ENCODE data around the gene HES7.
"Not testable (repeated sequence)": the region's sequence is repeated elsewhere in the genome, so short reads cannot be mapped to it uniquely, and the experiment has no call there.

HES7 gene

GRCh38 chr17:8123695-8124349 lies at the start of gene HES7:
HES7 (minus strand) TSS chr17:8124106; CDS start chr17:8124084, 22 bp downstream.
- DNase-seq = no peak

GRCh38 chr17:8173056-8173870 lies 49.4 kb upstream of the HES7 start:
- peak; percentile 57 for DNase-seq

- DNase-seq = not testable (repeated sequence)
Measured at GRCh38 chr17:8170186-8170585, 46.3 kb upstream of the HES7 start.

- no peak for DNase-seq
Measured at GRCh38 chr17:8167526-8167925, 43.6 kb upstream of the HES7 start.

GRCh38 chr17:8166731-8167130 lies 42.8 kb upstream of the HES7 start:
- DNase-seq = no peak

GRCh38 chr17:8164815-8165131 lies 40.9 kb upstream of the HES7 start:
- DNase-seq = no peak

- no peak for DNase-seq
Measured at GRCh38 chr17:8163978-8164814, 40.3 kb upstream of the HES7 start.

GRCh38 chr17:8162997-8163977 lies 39.4 kb upstream of the HES7 start:
- no peak for DNase-seq

GRCh38 chr17:8162233-8162996 lies 38.5 kb upstream of the HES7 start, which contains the start of gene VAMP2:
VAMP2 (minus strand) TSS chr17:8162948; CDS start chr17:8162879, 69 bp downstream.
- peak; percentile 18 for DNase-seq

- no peak for DNase-seq
Measured at GRCh38 chr17:8161289-8162232, 37.7 kb upstream of the HES7 start.

- DNase-seq = no peak
Measured at GRCh38 chr17:8160741-8161221, 36.9 kb upstream of the HES7 start.

- no peak for DNase-seq
Measured at GRCh38 chr17:8160224-8160577, 36.3 kb upstream of the HES7 start.

- DNase-seq = no peak
Measured at GRCh38 chr17:8159459-8160223, 35.7 kb upstream of the HES7 start.

GRCh38 chr17:8159032-8159400 lies 35.1 kb upstream of the HES7 start:
- no peak for DNase-seq

GRCh38 chr17:8158267-8159031 lies 34.5 kb upstream of the HES7 start:
- peak; percentile 64 for DNase-seq

GRCh38 chr17:8156246-8156992 lies 32.5 kb upstream of the HES7 start:
- peak; percentile 99 for DNase-seq

- no peak for DNase-seq
Measured at GRCh38 chr17:8155996-8156245, 32.0 kb upstream of the HES7 start.

Measured in GOT3 (cell line).